Bronchial epithelial cell (primary cell): ENCODE results near the gene COQ9. TPM values are rescaled to one million over a fixed set of nuclear protein-coding genes. Genes with fewer than 3 reads are reported as not detected.

Experiments
- DNase-seq: peaks from one replicate; pipeline ENCODE4 v3.0.0-alpha.2; 2010; ENCODE audit warnings: low read depth
- FAIRE-seq: peaks from 2 replicates; lab custom pipeline; 2011; peaks lifted over from hg19 to GRCh38; lab: Jason Lieb, UNC
- H3K27me3 ChIP-seq: 2 replicates; pipeline ENCODE4 v1.5.1; 2011; ENCODE audit warnings: low read length; ENCODE audit not compliant: control insufficient read depth, insufficient read depth
- H3K36me3 ChIP-seq: 2 replicates; pipeline ENCODE4 v1.5.1; 2011; ENCODE audit warnings: low read length; ENCODE audit not compliant: control insufficient read depth, insufficient read depth
- H3K4me3 ChIP-seq: 2 replicates; pipeline ENCODE4 v1.5.1; 2011; ENCODE audit warnings: mild to moderate bottlenecking, low read depth, low read length, control low read depth
- CTCF ChIP-seq: IDR thresholded peaks from 2 replicates; pipeline ENCODE4 v1.5.1; 2011; ENCODE audit warnings: mild to moderate bottlenecking, moderate library complexity, low read length, control low read depth, inconsistent platforms; ENCODE audit not compliant: insufficient read depth, severe bottlenecking
- total RNA-seq: library from RNA; depleted of rRNA; stranded (reverse); fragments of >200 nt; gene quantifications from 2 replicates; pipeline ENCODE4 v1.2.1, GENCODE V29; 2014

COQ9 gene
- total RNA-seq, 1 donor from 2014 or later, result 59.5 TPM

- no peak for DNase-seq
- Histone ChIP-seq H3K4me3 (no peak overlapping the region), H3K27me3 (peaks cover 2% of the 10 kb centered on the region), H3K36me3 (no peaks in the 10 kb centered on the region)
- no peak for FAIRE-seq
- TF ChIP-seq CTCF, result no peak
Measured at GRCh38 chr16:57504491-57504890, 57.2 kb downstream of the COQ9 start.

- no peak for FAIRE-seq
- DNase-seq, result no peak
- H3K36me3 ChIP-seq, result no peaks in the 10 kb centered on the region
- peaks cover 5% of the 10 kb centered on the region for H3K27me3 ChIP-seq
- no peak overlapping the region for H3K4me3 ChIP-seq
- TF ChIP-seq CTCF, result no peak
Measured at GRCh38 chr16:57505169-57505568, 57.9 kb downstream of the COQ9 start.

- no peaks in the 10 kb centered on the region for H3K36me3 ChIP-seq
- FAIRE-seq (no peak), DNase-seq (no peak)
- no peak for TF ChIP-seq CTCF
- peaks cover 5% of the 10 kb centered on the region for H3K27me3 ChIP-seq
- H3K4me3 ChIP-seq, result no peak overlapping the region
Measured at GRCh38 chr16:57507136-57508034, 60.1 kb downstream of the COQ9 start.

GRCh38 chr16:57508035-57508425 lies 60.8 kb downstream of the COQ9 start:
- TF ChIP-seq CTCF, result no peak
- peaks cover 5% of the 10 kb centered on the region for H3K27me3 ChIP-seq
- DNase-seq (no peak), FAIRE-seq (no peak)
- H3K4me3 ChIP-seq, result no peak overlapping the region
- H3K36me3 ChIP-seq, result no peaks in the 10 kb centered on the region

GRCh38 chr16:57509231-57509923 lies 62.1 kb downstream of the COQ9 start:
- H3K36me3 ChIP-seq, result no peaks in the 10 kb centered on the region
- no peak for TF ChIP-seq CTCF
- DNase-seq (no peak), FAIRE-seq (no peak)
- H3K27me3 ChIP-seq, result peaks cover 3% of the 10 kb centered on the region
- no peak overlapping the region for H3K4me3 ChIP-seq
